Measurements from ENCODE around the gene PRR15L. TPM values are rescaled to one million over a fixed set of nuclear protein-coding genes. Genes with fewer than 3 reads are reported as not detected.

Gene PRR15L
- total and polyA plus RNA-seq, 2 of the 4 experiments (the other 2 are of a cell fraction), result not detected

DNA sequence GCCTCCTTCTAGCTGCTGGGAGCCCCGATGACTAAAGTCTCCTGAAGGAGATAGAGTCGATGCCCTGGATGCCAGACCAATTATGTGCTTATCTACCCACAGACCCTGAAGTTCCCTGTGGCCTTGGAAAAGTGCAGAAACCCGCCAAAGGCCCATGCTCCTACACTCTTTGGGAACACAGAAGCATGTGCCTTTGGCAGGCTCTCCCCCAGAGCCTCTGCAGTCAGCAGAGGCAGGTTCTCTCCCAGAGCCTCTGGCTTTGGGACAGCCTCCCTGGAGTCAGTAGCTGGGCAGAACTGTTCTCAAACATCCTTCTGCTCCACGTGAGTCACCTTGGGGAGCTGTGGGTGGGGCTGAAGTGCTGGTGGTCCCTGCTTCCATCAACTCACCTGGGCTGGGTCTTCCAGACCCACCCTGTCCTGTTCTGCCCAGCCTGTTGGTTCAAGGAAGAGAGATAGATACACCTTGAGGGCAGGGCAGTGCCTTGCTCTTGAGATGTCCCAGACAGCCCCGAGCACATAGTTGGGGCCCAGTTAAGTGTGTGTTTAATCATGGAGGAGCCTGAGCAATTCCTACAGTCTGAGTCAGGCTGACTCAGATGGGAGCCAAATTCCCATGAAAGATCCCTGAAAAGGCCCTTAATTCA, 10.0 kb upstream of the PRR15L start:
- H3K4me1 ChIP-seq (ENCODE audit: control insufficient read depth, insufficient read depth, low read length), result peaks cover 17% of the 10 kb centered on the region
- POLR2A ChIA-PET (ENCODE audit: unreplicated experiment), result no interaction called here
- peak; percentile 34 for ATAC-seq (ENCODE audit: low read depth)
- no TSS peak for BruUV-seq (replicated peaks)
- TF ChIP-seq RCOR1 (IDR thresholded peaks at IDR 0.05; ENCODE audit: insufficient replicate concordance, low read length) (no peak), BHLHE40 (IDR thresholded peaks at IDR 0.05; ENCODE audit: low read depth, low read length) (no peak), MXI1 (IDR thresholded peaks at IDR 0.05; ENCODE audit: borderline replicate concordance, low read depth, low read length) (no peak), CEBPB (IDR thresholded peaks at IDR 0.05; ENCODE audit: low read depth, low read length) (no peak), FOS (IDR thresholded peaks at IDR 0.05; ENCODE audit: low read depth, low read length) (peak; percentile 58), CHD1 (IDR thresholded peaks at IDR 0.05; ENCODE audit: low read depth, low read length) (no peak)
- TF ChIP-seq, protein P1, sequence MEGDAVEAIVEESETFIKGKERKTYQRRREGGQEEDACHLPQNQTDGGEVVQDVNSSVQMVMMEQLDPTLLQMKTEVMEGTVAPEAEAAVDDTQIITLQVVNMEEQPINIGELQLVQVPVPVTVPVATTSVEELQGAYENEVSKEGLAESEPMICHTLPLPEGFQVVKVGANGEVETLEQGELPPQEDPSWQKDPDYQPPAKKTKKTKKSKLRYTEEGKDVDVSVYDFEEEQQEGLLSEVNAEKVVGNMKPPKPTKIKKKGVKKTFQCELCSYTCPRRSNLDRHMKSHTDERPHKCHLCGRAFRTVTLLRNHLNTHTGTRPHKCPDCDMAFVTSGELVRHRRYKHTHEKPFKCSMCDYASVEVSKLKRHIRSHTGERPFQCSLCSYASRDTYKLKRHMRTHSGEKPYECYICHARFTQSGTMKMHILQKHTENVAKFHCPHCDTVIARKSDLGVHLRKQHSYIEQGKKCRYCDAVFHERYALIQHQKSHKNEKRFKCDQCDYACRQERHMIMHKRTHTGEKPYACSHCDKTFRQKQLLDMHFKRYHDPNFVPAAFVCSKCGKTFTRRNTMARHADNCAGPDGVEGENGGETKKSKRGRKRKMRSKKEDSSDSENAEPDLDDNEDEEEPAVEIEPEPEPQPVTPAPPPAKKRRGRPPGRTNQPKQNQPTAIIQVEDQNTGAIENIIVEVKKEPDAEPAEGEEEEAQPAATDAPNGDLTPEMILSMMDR (conservative IDR thresholded peaks at IDR 0.05; ENCODE audit: low read depth, low read length), result no peak
- H2AFZ ChIP-seq (replicated peaks; ENCODE audit: low read length, poor library complexity), result peak overlapping the region; percentile 92
- CTCF ChIA-PET, result interaction anchor here (0.7 to 1.3 kb wide), 5 partner anchors 18 to 26 kb away, joined by 3 to 4 read pairs (median 3); partner anchors contain the start of gene PNPO
- H3K27me3 ChIP-seq (ENCODE audit: control insufficient read depth, insufficient read depth, low read length), result no peaks in the 10 kb centered on the region
- H2AK9ac ChIP-seq (replicated peaks; ENCODE audit: low read depth, low read length, poor library complexity), result peak overlapping the region; percentile 92
- DNase-seq, result peak; percentile 89
- H2BK20ac ChIP-seq (ENCODE audit: low read depth, low read length), result peak overlapping the region; percentile 93
- H2AK5ac ChIP-seq (ENCODE audit: low read depth, low read length), result peak overlapping the region; percentile 94
- peak overlapping the region; percentile 94 for H3K4ac ChIP-seq (ENCODE audit: low read depth, low read length)
- no peaks in the 10 kb centered on the region for H3K36me3 ChIP-seq (ENCODE audit: control insufficient read depth, insufficient read depth, low read length)
- H3K14ac ChIP-seq (replicated peaks; ENCODE audit: low read depth, low read length), result peak overlapping the region; percentile 50
- peak overlapping the region; percentile 76 to 94 for H4K8ac ChIP-seq (ENCODE audit: low read depth in 2 of 2, low read length in 2 of 2)
- 29% methylated on average over 1 of the region's 5 CpGs; no CpG with 5 or more reads in 1 of the 2 experiments for WGBS, 2 experiments (ENCODE audit: extremely low coverage in 2 of 2, insufficient read length in 1 of 2)
- H2BK5ac ChIP-seq (ENCODE audit: low read depth, low read length, poor library complexity, severe bottlenecking), result peak overlapping the region; percentile 87
- H3K9me3 ChIP-seq (ENCODE audit: control insufficient read depth, insufficient read depth, low read length), result no peaks in the 10 kb centered on the region
- H3K23ac ChIP-seq (ENCODE audit: low read depth, low read length), result peak overlapping the region; percentile 80; the same call in 1 of the 2 replicates
- peaks cover 10 to 26% of the 10 kb centered on the region in 2 experiments for H3K79me1 ChIP-seq (ENCODE audit: low read depth in 1 of 2, low read length in 2 of 2)
- H4K5ac ChIP-seq (ENCODE audit: low read depth, low read length), result peak overlapping the region; percentile 61
- peak overlapping the region; percentile 98 for H4K91ac ChIP-seq (ENCODE audit: insufficient read depth, low read depth, low read length)
- H4K20me1 ChIP-seq (ENCODE audit: insufficient read depth, low read length), result no peaks in the 10 kb centered on the region
- H3K9ac ChIP-seq (ENCODE audit: low read depth, low read length), result no peak overlapping the region
- H3K56ac ChIP-seq (ENCODE audit: extremely low read depth, insufficient read depth, low read length), result peak overlapping the region; percentile 48
- peak overlapping the region; percentile 20; the same call in 1 of the 2 replicates for H3K4me2 ChIP-seq (ENCODE audit: low read depth, low read length)
- peak overlapping the region; percentile 98; the same call in 2 of the 3 replicates for H2BK15ac ChIP-seq (ENCODE audit: low read depth, low read length)
- in situ Hi-C loops (cut with MboI; ENCODE audit: low sequenced_read_pairs) (no loop called here), dilution Hi-C loops (cut with HindIII; ENCODE audit: low sequenced_read_pairs, unreplicated experiment) (no loop called here), intact Hi-C loops (cut with micrococcal nuclease) (no loop called here)
- H3K27ac ChIP-seq (ENCODE audit: insufficient read depth, low read length), result peak overlapping the region; percentile 71
- no peak overlapping the region for H3K4me3 ChIP-seq (ENCODE audit: insufficient read depth, low read depth, low read length)
- peak overlapping the region; percentile 66 for H3K18ac ChIP-seq (ENCODE audit: low read depth, low read length)
- peaks cover 12% of the 10 kb centered on the region for H3K9me1 ChIP-seq (ENCODE audit: insufficient read depth, low read length)
- H2BK120ac ChIP-seq (ENCODE audit: low read depth, low read length), result peak overlapping the region; percentile 98
